HG03575 (cell line): Measurements from ENCODE around the gene ANKK1.

Experiments
- ATAC-seq: cut with Tn5 transposase; IDR thresholded peaks from one replicate; pipeline ENCODE4 v1.9.1; 2021; ENCODE audit not compliant: unreplicated experiment, insufficient number of reproducible peaks, low FRiP score; ENCODE audit errors: extremely low read depth

Gene ANKK1

DNA sequence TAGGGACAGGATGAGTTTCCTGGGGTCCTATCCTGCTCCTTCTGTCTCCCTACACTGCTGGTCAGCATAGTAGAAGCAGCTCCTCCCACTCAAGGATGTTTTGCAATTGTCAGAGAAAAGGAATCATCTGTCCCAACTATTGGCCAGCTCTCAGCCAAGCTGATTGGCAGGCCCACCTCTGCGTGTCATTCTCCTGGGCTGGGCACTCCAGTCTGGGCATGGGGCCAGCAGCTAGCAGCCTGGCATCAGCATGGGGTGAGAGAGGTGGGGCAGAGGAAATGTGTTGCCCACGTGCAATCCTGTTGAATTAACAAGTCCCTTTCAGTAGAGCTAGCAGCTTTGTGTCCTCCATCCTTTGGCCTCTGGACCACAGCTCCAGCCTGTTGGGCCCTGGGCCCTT is 14.1 kb downstream of the ANKK1 start:
- no peak for ATAC-seq

DNA sequence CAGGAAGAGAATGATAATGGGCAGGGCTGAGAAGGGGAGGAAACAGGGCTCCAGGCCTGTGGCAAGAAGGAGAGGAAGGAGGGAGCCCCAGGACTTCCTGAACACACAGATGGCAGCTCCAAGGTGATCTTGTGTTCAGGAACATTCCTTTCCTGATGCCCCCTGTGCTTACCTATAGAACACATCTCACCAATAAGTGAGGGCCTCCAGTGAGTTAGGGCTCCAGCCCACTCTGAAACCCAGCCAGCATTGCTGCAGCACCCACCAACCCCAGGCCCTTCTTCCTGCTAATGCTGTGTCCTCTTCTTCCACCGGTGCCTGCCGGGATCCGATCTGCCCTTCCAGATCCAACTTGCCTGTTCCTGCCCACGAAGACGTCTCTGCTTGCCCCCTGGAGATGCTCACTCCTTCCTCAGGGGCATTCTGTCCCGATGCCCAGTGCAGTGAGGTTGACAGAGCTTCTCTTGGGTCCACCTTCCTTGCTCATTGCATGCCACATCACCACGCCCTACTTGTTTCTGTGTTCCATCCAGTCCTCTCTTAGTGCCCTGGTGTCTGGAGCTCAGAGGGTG is 17.4 kb downstream of the ANKK1 start:
- no peak for ATAC-seq

DNA sequence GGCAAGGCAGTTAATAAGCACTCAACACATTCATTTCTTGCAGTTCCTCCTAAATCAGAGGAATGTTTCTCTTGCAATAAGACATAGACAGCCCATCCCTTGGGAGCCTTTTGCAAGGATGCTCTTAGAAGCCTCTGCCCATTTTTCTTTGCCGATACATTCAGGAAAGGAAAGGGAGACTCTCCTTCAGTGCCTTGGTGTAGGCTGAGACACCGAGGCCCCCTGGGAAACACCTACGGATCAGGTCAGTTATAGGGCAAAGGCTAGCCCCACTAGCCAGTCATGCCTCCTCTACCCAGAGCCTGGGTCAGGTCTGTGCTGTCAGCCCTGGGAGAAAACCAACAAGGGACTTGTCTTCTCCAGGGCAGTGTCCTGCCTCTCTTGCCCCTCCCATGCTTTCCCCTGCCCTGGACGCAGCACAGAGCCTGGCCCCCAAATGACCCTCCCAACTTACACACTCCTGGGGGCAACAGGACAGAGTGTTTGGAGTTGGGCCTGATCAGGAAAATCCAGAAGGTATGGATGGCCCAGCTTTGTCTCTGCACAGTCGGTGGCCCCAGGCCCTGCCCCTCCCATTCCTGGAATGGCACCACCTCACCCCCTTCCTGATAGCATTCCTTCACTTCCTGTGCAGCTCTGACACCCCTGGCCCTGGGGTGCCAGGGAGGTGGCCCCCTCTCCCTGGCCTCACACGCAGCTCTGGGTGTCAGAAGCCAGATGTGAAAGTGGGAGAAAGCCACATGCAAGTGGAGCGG is 18.3 kb downstream of the ANKK1 start:
- no peak for ATAC-seq

- ATAC-seq: no peak
These were observed 19.6 kb downstream of the ANKK1 start for GRCh38 chr11:113407163-113407562.

- ATAC-seq: no peak
These were observed 20.6 kb downstream of the ANKK1 start for GRCh38 chr11:113408206-113408605.

DNA sequence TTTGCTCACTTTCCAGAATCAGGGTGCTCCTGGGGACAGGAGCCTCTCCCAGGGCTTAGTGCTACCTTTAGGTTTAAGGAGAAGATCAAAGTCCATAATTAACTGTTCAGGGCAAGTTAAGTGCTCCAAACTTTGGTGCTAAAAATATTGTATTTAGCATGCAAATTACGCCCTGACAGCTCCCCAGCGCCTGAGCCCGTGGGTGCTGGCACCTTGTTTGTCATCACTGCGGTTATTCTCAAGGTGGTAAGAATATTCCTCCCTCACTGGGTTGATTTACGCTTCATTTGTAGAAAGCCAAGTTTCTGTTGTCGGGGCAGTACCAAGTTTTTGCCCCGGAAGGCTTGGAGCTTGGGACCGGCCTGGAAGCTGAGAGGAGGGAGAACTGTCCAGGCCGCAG is 21.3 kb downstream of the ANKK1 start:
- no peak for ATAC-seq

DNA sequence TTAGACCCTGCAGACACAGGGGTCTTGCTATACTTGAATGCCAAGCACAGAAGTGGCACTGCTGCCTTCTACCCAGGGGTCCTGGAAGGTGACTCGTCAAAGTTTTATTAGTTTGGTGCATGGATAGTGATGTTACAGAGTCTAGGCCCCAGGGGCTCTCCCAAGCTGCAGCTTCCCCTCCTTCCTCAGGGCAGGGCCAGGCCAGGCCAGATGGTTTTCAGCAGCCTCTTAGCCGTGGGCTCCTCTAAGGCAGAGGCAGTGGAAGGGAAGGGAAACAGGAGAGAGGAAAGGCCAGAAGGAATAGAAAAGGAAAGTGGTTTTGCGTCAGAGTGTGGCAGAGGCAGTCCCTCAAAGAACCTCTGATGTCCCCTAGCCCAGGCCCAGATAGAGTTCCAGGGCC is 21.9 kb downstream of the ANKK1 start:
- ATAC-seq: no peak

GRCh38 chr11:113410414-113411135 is 23.0 kb downstream of the ANKK1 start:
- ATAC-seq: no peak

- ATAC-seq: no peak
These were observed 24.0 kb downstream of the ANKK1 start for GRCh38 chr11:113411536-113411935.

DNA sequence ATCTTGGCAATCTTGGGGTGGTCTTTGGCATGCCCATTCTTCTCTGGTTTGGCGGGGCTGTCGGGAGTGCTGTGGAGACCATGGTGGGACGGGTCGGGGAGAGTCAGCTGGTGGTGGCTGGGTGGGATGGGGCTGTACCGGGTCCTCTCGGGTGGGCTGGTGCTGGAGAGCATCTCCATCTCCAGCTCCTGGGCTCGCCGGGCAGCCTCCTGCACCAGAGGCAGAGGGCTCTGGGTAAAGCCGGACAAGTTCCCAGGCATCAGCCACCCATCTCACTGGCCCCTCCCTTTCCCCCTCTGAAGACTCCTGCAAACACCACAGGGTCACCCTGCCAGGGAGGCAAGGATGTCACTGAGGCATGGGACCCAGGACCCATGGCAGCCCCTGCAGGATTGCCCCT is 25.1 kb downstream of the ANKK1 start:
- no peak for ATAC-seq

- ATAC-seq: no peak
These were observed 27.8 kb downstream of the ANKK1 start for GRCh38 chr11:113415343-113415742.

DNA sequence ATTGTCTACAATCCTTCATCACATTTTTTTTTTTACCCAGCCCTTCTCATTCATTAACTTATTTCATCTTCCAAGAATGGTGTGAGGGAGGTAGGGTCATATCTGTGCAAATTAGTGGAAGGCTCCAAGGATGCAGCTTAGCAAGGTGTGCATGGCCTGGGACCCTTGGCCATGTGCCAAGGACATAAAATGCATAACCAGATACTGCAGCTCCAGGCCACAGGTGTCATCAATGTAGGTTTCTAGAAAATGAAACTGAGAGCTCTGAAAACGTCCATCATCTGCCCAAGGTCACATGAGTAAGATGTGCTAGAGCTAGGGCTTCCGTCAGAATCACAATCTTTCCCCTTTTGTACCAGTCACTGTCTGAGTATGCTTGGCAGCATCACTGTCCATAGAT is 29.8 kb downstream of the ANKK1 start:
- no peak for ATAC-seq

DNA sequence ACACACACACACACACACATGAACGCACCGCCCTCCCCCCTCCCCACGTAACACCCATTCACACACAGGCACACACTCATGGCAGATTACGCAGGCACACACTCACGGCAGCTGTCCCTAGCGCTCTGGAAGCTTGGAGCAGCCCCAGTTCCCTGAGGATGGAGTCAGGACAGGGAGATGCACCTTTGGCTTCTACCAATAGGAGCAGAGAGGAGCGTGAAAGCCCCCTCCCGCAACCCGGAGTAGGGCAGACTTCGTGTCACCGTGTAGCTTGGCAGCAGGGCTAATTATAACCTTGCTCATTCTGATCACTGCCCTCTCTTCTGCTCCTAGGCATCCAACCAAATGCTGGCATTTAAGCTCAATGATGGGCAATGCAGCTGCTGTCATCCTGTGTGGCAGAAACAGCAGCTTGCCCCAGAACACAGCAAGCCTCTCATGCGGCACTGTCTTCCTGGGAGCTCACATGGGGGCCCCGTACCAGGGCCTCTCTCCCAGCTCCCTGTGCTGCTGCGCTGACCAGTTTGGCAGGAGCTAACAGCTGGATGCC is 31.9 kb downstream of the ANKK1 start:
- ATAC-seq: no peak

- no peak for ATAC-seq
These were observed 33.2 kb downstream of the ANKK1 start for GRCh38 chr11:113420808-113421207.

DNA sequence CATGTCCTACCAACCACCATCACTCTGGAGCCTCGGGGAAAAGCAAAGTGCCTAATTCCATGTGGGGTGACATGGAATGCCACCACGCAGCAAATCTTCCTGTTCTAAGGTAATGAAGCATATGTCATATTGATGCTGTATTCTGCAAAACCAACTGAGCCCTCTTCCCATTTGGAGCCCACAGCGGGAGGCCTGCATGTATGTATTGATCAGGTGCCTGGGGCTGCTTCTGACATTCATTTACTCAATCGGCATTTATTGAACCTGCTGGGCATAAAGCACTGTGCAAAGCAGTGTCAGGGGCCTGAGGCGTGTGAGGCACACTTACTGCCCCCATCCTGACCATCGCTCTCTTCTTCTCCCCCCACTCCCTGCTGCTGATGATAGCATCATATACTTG is 39.1 kb downstream of the ANKK1 start:
- no peak for ATAC-seq

- no peak for ATAC-seq
These were observed 44.2 kb downstream of the ANKK1 start for GRCh38 chr11:113431746-113432145.

DNA sequence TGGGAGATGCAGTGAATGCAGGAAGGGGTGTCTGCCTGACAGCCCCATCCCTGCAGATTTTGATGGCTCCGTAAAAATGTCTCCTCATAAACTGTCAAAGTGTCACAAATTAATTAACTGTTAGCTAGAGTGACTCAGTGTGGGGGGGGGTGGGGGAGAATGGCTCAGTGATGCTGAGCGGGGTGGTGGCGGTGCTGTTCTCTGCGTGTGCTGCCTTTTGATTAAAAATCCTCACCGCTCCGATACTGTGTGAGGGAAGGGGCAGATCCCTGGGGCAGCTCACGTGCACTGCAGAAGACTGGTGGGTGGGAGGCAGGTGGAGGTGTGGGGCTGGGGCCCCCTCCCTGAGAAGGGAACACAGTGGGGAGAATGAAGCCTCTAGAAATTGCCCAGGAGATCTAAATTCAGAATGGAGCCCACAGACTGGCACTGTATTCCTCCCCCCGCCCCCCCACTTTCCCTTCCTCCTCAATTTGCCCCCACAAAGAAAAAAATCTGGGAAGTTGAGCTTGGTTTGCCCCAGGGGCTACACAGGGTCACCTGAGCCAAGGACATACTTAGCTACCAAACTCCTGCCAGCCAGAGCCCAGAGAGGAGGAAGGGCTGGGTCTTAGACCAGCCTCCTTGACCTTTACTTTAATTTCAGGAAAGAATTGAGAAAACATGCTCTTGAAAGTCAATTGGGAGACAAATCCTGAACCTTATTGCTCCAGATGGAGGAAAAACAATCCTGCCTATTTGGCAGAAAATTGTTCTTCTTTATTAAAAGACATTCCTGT is 47.8 kb downstream of the ANKK1 start:
- no peak for ATAC-seq

DNA sequence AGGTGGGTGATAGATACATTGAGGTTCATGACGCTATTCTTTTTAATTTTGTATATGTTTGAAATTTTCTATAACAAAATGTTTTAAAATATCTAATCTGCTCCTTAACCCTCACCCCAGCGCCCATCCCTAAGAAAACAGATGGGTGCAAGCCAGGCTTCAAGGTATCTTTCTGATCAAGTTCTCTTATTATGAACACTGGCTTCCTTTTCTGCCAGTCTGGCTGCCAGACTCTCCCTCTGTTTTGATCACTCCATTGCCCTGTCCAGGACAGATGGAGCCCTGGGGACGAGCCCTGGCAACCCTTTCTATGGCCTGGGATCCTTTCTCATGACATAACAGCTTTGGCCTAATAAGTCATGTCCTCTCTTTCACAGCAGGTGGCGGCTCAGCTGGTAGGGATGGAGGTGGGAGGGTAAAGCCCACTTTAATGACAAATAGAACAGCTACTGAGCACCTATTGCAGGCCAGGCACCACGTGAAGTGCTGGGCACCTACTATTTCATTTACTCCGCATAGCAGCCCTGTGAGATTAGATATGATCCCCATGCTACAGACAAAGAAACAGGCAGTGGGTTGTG is 49.2 kb downstream of the ANKK1 start:
- ATAC-seq: no peak

- ATAC-seq: no peak
These were observed 53.2 kb downstream of the ANKK1 start for GRCh38 chr11:113440816-113441215.
